HG03571 (cell line): Measurements from ENCODE around the gene UPP1.

Experiments used
- ATAC-seq: cut with Tn5 transposase; IDR thresholded peaks from one replicate; pipeline ENCODE4 v1.9.1; 2021; ENCODE audit not compliant: unreplicated experiment

Gene UPP1

GRCh38 chr7:48085433-48085791, 3.7 kb upstream of the UPP1 start:
- no peak for ATAC-seq

- ATAC-seq = no peak
Measured at GRCh38 chr7:48085942-48086341, 3.1 kb upstream of the UPP1 start.

- no peak for ATAC-seq
Measured at GRCh38 chr7:48087349-48087748, 1.7 kb upstream of the UPP1 start.

- ATAC-seq = peak; percentile 61
Measured at GRCh38 chr7:48088559-48089045, 463 bp upstream of the UPP1 start.

- no peak for ATAC-seq
Measured at GRCh38 chr7:48090095-48090805, 1.2 kb downstream of the UPP1 start.

- no peak for ATAC-seq
Measured at GRCh38 chr7:48091506-48092433, 2.7 kb downstream of the UPP1 start.

GRCh38 chr7:48094861-48095293, 5.8 kb downstream of the UPP1 start:
- ATAC-seq = no peak

GRCh38 chr7:48096273-48096672, 7.2 kb downstream of the UPP1 start:
- ATAC-seq = no peak

GRCh38 chr7:48097521-48098231, 8.6 kb downstream of the UPP1 start:
- ATAC-seq = no peak

- ATAC-seq = no peak
Measured at GRCh38 chr7:48098846-48099245, 9.8 kb downstream of the UPP1 start.

GRCh38 chr7:48099781-48100180, 10.7 kb downstream of the UPP1 start:
- ATAC-seq = no peak

GRCh38 chr7:48101352-48101751, 12.3 kb downstream of the UPP1 start:
- ATAC-seq = no peak

GRCh38 chr7:48101968-48102367, 12.9 kb downstream of the UPP1 start:
- ATAC-seq = no peak

GRCh38 chr7:48102530-48102929, 13.5 kb downstream of the UPP1 start:
- no peak for ATAC-seq

GRCh38 chr7:48105045-48105444, 16.0 kb downstream of the UPP1 start:
- ATAC-seq = no peak

GRCh38 chr7:48106906-48107659, 18.0 kb downstream of the UPP1 start:
- no peak for ATAC-seq

- no peak for ATAC-seq
Measured at GRCh38 chr7:48107926-48108472, 18.9 kb downstream of the UPP1 start.

- no peak for ATAC-seq
Measured at GRCh38 chr7:48108959-48109847, 20.1 kb downstream of the UPP1 start.
